Epithelial cell of esophagus (primary cell): ENCODE results near the gene C11orf58.

Experiments
- DNase-seq: peaks from one replicate; pipeline ENCODE4 v3.0.0; 2010; ENCODE audit warnings: low read depth
- H3K4me3 ChIP-seq: 2 replicates; pipeline ENCODE4 v1.5.1; 2011; ENCODE audit warnings: mild to moderate bottlenecking, low read length, control low read depth
- CTCF ChIP-seq: IDR thresholded peaks from 2 replicates; pipeline ENCODE4 v1.5.1; 2011; ENCODE audit warnings: low read depth, mild to moderate bottlenecking, low read length, control low read depth, inconsistent platforms; ENCODE audit not compliant: insufficient read depth; ENCODE audit errors: missing control alignments

C11orf58 gene

GRCh38 chr11:16794047-16794818 is 55.8 kb downstream of the C11orf58 start:
- DNase-seq: no peak
- TF ChIP-seq CTCF: no peak
- no peak overlapping the region for H3K4me3 ChIP-seq

- no peak overlapping the region for H3K4me3 ChIP-seq
- no peak for TF ChIP-seq CTCF
- no peak for DNase-seq
Observed at GRCh38 chr11:16795146-16795545, 56.7 kb downstream of the C11orf58 start.

- no peak overlapping the region for H3K4me3 ChIP-seq
- TF ChIP-seq CTCF: no peak
- no peak for DNase-seq
Observed at GRCh38 chr11:16796311-16796710, 57.9 kb downstream of the C11orf58 start.

- TF ChIP-seq CTCF: no peak
- no peak for DNase-seq
- H3K4me3 ChIP-seq: no peak overlapping the region
Observed at GRCh38 chr11:16797776-16798175, 59.3 kb downstream of the C11orf58 start.

- DNase-seq: no peak
- no peak overlapping the region for H3K4me3 ChIP-seq
- no peak for TF ChIP-seq CTCF
Observed at GRCh38 chr11:16799221-16799620, 60.8 kb downstream of the C11orf58 start.

- no peak overlapping the region for H3K4me3 ChIP-seq
- no peak for DNase-seq
- TF ChIP-seq CTCF: no peak
Observed at GRCh38 chr11:16799890-16800289, 61.4 kb downstream of the C11orf58 start.

- TF ChIP-seq CTCF: no peak
- no peak overlapping the region for H3K4me3 ChIP-seq
- no peak for DNase-seq
Observed at GRCh38 chr11:16800382-16800781, 61.9 kb downstream of the C11orf58 start.
